Transverse colon (tissue), 3 donors: ENCODE measurements around the gene ZNF445.
"Not testable (repeated sequence)": the region's sequence is repeated elsewhere in the genome, so short reads cannot be mapped to it uniquely, and the experiment has no call there.

Experiments
- EP300 ChIP-seq: sonication (generic); formaldehyde crosslinking; IDR thresholded peaks from one replicate; pipeline ENCODE4 v1.6.1; 2017; ENCODE audit warnings: antibody characterized with exemption, low read depth
- TF ChIP-seq, protein P1 (sequence below), 5 experiments: fragments of 200-600 bp in 3 of 5; fragments of 450-650 bp in 2 of 5; sonication (generic) in 3 of 5; IDR thresholded peaks; 1 replicate in 2 of 5; 2 replicates in 3 of 5; pipeline ENCODE4 v1.5.1; 2016 to 2017; ENCODE audit warnings: antibody characterized with exemption in 5 of 5, inconsistent platforms in 3 of 5, mild to moderate bottlenecking in 2 of 5, moderate library complexity in 1 of 5

DNA sequence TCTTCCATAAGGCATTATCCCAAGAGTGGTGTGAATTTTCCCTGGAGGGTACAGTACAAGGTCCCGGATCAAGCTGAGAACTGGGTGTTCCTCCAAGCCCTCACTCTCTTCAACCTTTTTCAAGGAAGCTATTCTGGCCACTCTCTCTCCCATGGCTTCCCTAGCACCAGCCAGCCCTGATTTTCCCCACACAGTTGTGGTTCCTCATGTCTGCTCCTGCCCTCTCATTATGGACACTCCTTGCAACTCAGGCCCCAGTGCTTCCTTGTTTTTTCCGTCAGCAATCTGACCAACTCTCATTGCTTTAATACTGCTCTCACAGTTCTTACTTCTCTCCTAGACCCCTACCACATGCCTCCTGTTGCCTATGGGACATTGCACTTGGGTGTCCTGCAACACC lies 25.7 kb upstream of the ZNF445 start:
- TF ChIP-seq EP300 = not testable (repeated sequence)
- TF ChIP-seq, protein P1, sequence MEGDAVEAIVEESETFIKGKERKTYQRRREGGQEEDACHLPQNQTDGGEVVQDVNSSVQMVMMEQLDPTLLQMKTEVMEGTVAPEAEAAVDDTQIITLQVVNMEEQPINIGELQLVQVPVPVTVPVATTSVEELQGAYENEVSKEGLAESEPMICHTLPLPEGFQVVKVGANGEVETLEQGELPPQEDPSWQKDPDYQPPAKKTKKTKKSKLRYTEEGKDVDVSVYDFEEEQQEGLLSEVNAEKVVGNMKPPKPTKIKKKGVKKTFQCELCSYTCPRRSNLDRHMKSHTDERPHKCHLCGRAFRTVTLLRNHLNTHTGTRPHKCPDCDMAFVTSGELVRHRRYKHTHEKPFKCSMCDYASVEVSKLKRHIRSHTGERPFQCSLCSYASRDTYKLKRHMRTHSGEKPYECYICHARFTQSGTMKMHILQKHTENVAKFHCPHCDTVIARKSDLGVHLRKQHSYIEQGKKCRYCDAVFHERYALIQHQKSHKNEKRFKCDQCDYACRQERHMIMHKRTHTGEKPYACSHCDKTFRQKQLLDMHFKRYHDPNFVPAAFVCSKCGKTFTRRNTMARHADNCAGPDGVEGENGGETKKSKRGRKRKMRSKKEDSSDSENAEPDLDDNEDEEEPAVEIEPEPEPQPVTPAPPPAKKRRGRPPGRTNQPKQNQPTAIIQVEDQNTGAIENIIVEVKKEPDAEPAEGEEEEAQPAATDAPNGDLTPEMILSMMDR (IDR thresholded peaks at IDR 0.05) = not testable (repeated sequence)
